CD4-positive, alpha-beta T cell treated with Interleukin-15 for 1 hour (primary cell): ENCODE results near the gene ICAM5.
A peak's percentile ranks its signal among the peaks of the same experiment; 100 is the strongest.

ENCODE experiments used
- DNase-seq: peaks from one replicate; pipeline ENCODE4 v3.0.0-alpha.2; 2020

ICAM5 gene

GRCh38 chr19:10292789-10293636, 3.3 kb downstream of the ICAM5 start:
- peak; percentile 33 for DNase-seq

DNA sequence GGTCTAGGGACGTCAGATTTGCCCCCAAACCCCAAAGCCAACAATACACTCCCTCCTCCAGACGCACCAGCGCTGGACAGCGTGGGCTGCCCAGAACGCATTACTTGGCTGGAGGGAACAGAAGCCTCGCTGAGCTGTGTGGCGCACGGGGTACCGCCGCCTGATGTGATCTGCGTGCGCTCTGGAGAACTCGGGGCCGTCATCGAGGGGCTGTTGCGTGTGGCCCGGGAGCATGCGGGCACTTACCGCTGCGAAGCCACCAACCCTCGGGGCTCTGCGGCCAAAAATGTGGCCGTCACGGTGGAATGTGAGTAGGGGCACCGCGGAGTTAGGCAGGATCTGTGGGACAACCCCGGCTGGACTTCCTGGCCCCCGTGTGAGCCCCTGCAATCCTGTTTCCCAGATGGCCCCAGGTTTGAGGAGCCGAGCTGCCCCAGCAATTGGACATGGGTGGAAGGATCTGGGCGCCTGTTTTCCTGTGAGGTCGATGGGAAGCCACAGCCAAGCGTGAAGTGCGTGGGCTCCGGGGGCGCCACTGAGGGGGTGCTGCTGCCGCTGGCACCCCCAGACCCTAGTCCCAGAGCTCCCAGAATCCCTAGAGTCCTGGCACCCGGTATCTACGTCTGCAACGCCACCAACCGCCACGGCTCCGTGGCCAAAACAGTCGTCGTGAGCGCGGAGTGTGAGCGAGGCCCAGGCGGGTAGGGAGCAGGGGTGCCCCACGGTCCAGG, 4.0 kb downstream of the ICAM5 start:
- DNase-seq, result no peak

DNA sequence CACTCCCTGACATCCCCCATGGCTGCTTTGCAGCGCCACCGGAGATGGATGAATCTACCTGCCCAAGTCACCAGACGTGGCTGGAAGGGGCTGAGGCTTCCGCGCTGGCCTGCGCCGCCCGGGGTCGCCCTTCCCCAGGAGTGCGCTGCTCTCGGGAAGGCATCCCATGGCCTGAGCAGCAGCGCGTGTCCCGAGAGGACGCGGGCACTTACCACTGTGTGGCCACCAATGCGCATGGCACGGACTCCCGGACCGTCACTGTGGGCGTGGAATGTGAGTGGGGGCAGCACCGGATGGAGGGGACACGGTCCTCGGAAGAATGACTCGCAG, 4.6 kb downstream of the ICAM5 start:
- DNase-seq, result no peak

DNA sequence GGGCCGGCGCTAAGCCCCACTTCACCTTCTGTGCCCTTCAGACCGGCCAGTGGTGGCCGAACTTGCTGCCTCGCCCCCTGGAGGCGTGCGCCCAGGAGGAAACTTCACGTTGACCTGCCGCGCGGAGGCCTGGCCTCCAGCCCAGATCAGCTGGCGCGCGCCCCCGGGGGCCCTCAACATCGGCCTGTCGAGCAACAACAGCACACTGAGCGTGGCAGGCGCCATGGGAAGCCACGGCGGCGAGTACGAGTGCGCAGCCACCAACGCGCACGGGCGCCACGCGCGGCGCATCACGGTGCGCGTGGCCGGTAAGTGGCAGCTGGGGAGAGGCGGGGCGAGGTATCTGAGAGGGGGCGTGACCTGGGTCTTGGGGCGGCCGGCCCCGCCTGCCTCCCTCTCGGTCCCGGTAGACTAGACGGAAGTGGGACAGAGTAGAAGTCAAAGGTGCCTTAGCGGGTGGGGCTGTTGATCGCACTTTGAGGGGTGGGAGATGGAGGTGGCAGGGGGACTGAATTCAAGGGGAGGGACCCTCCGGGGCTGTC, 5.6 kb downstream of the ICAM5 start:
- peak; percentile 82 for DNase-seq

GRCh38 chr19:10295847-10296591, 6.3 kb downstream of the ICAM5 start:
- DNase-seq, result no peak

DNA sequence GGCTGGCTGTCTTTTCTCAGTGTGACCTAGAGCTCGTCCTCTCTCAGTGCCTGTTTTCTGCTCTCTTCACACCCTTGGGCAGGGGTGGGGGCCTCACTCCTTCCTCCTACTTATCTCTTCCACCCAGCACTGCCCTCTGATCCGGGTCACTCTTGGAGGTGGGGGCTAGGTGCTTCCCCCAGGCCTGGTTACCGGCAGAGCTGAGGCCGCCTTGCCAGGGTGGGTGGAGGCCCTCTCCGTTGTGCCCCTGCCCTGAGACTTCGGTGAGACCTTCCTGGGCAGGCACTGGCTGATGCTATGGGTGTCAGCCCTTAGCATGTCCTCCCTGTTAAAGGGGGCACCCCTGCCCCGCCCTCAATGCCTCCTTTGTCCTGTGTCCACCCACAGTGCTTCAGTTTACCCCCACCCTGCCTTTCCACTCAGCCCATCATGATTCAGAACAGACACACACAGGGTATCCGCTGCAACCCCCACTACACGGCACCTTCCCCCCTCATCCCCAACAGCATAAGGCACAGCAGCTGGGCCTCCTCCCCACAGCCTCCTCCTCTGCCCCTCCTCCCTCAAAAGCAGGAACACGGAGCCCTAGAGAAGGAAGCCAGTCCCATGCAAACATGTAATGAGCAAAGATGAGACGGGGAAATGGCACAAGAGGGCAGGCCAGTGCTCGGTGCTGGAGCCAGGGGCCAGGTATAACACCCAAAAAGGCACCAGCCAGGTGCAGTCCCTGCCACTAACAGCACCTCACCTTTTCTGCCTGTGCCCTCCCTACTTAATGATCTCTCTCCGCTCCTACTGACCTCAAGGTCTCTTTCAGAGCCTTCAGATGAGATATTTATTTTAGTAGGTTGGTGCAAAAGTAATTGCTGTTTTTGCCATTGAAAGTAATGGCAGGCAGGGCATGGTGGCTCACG, 10.1 kb downstream of the ICAM5 start:
- DNase-seq, result no peak

GRCh38 chr19:10305139-10305806, 15.5 kb downstream of the ICAM5 start:
- peak; percentile 59 for DNase-seq

GRCh38 chr19:10306327-10306726, 16.6 kb downstream of the ICAM5 start:
- no peak for DNase-seq

DNA sequence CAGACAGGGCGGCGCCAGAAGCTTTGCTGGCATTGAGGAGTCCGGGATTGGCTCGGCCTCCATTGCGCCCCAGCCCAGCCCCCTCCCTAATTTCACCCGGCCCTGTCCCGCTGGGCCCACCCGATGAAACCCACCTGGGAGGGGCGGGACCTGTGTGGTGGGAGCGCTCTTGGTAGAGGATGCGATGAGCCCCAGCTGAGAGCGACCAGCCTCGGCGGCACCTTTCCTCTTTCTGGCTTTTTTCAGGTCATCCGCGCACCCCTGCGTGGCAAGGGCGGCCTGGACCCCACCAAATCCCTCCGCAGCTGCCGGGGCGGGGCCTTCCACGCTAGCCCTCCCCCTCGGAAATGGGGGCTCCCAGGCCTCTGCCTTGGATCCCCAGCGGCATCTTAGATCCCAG, 19.7 kb downstream of the ICAM5 start, which contains the start of gene ZGLP1:
ZGLP1 (minus strand) TSS at position 393 of the 400 bp plus-strand sequence.
- no peak for DNase-seq

DNA sequence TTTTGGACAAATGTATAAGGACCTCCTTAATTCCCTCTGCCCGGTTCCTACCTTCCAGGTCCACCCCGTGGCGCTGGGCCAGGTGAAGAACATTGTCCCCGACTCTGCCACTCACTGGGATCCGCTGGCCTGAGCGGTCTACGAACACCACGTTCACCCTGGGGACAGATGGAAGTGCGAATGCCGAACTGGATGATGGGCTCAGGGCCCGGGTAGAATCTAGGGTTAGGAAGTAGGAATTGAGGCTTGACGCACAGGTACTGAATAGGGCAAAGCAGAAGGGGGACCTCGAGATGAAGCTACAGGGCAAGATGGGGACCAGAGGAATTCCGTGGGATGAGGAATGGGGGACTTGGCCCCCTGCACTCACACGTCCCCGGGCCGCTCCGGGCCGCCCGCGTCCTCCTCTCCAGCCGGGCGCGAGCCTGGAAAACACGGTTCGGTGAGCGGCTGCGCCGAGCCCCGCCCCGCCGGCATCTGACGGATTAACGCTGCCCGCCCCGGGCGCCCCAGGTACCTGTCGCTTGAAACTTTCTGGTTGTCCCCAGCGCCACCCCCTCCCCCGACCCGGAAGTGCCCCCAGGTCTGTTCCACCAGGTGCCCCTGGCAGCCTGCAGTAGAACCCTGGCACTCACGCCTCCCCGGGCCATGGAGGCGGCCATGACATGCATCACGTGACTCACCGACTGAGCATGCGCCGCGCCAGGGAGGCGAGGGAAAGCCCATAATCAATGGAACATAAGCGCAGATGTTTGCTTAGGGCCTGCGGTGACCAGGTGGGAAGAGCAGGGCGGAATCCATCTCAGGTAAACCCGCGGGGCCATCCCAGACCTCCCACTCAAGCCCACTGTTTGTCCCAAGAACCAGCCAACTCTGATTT, 25.8 kb downstream of the ICAM5 start, which contains the start of gene FDX2:
FDX2 (minus strand) TSS at position 681 of the 880 bp plus-strand sequence; CDS start at position 662, 19 bp downstream.
- peak; percentile 88 for DNase-seq

GRCh38 chr19:10316229-10317044, 26.7 kb downstream of the ICAM5 start:
- DNase-seq, result no peak

DNA sequence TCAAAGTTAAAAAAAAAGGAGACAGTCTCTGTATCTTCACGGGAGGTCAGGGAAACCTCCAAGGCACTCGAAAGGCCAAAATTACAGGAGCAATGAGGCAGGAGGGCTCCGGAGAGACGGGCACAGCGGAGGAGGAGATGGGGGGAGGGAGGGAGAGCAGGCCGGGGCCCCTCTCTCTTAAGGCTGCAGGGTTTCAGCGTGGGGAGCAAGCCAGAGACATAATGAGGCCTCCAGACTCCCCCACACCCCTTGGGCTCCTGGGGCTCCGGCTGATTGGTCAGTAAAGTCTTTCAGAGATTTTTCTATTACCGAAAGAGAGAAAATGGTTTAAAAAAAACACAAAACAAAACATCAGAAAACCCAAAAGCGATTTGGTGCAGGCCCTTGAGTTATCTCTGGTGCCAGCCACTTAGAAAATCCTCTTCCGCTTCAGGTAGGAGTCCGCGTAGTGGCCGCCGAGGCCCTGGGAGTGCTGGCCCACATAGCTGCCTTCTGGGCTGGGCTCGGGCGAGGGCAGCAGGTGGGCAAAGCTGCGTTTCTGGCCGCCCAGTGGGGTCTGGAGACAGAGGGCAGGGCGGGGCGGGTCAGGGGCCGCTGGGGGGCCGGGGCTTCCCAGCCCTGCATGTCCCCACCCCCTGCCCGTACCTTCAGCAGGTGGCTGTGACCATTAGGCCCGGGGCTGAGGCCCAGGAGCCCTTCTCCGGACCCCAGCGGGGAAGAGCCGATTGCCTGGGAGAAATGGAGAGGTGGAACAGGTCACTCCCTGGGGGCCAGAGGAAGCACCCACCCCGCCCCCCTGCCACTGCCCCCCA, 27.5 kb downstream of the ICAM5 start:
- DNase-seq, result no peak

- no peak for DNase-seq
Observed at GRCh38 chr19:10317857-10318462, 28.2 kb downstream of the ICAM5 start.

DNA sequence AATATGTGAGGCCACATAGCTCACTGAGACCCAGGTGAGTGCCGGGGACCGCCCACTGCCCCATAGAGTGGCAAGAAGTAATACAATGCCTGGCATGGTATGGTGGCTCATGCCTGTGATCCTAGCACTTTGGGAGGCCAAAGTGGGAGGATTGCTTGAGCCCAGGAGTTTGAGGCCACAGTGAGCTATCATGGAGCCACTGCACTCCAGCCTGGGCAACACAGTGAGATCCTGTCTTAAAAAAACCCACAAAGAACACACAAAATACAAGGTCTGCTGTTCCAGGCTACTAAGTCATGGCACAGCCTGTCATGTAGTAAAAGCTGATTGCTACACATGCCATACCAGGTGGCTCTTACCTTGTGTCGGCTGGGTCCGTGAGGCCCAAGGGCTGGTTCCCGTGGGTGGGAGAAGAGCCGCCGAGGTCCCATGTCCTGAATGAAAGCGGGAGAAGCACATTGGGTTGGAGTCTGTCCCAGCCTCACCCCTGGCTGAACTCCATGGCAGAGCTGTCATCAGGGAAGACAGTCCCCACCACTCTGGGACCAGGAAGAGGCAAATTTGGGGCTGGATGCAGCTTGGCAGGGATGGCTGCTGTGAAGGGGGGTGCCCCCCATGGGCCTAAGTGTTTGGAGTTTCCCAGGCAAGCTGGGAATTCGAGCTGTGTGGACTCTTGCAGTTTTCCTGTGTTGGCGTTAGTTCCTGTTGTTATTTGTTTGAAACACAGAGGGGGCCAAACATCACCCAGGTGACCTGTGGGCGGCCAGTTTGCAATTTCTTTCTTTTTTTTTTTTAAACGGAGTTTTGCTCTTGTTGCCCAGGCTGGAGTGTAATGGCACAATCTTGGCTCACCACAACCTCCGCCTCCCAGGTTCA, 29.3 kb downstream of the ICAM5 start:
- DNase-seq, result no peak

GRCh38 chr19:10320602-10321416, 31.1 kb downstream of the ICAM5 start:
- DNase-seq, result no peak

GRCh38 chr19:10321417-10321797, 31.7 kb downstream of the ICAM5 start:
- no peak for DNase-seq
